LNCAP (cell line): ENCODE measurements around the gene CCDC197.

ENCODE experiments used
- CTCF ChIP-seq: fragments of 450-650 bp; IDR thresholded peaks from 2 replicates; pipeline ENCODE4 v1.5.1; 2017; ENCODE audit warnings: mild to moderate bottlenecking

Gene CCDC197

DNA sequence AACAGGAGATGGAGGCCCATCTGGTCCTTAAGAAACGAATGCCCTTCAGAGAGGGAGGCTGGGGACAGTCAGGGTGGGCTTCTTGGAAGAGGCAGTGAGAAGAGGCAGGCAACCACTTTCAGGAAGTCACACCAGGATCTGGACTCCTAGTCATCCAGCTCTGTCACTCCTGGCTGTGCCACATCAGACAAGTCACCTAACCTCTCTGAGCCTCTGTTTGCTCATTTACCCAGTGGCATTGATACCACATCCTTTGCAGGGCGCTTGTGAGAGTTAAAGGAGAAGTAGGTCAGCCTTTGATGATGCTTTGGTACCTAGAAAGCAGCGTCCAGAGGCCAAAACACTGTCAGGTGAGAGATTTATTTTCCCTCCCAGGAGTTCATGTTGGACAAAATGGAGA, 11.1 kb downstream of the CCDC197 start:
- TF ChIP-seq CTCF, result no peak

- no peak for TF ChIP-seq CTCF
Measured at GRCh38 chr14:94009767-94010166, 12.7 kb downstream of the CCDC197 start.

GRCh38 chr14:94010625-94011024, 13.5 kb downstream of the CCDC197 start:
- no peak for TF ChIP-seq CTCF

DNA sequence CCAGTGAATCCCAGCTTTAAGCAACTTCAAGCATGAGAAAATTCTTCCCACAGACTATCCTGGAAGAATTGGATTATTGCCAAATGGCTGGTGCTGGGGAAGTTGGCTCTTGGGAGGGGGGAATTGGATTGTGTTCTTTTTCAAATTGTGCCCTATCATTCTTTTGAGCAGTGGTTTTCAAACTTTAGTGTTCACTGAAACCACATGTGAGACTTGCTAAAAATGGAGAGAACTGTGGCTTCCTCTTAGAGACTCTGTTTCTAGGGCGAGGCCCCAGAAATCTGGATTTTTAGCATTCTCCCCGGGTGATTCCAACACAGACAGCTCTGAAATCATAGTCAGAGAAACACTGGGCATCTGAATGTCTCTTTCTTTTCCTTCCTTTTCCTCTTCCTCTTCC, 14.7 kb downstream of the CCDC197 start:
- no peak for TF ChIP-seq CTCF

- TF ChIP-seq CTCF, result no peak
Measured at GRCh38 chr14:94014382-94014781, 17.3 kb downstream of the CCDC197 start.

GRCh38 chr14:94015223-94015622, 18.1 kb downstream of the CCDC197 start:
- no peak for TF ChIP-seq CTCF

DNA sequence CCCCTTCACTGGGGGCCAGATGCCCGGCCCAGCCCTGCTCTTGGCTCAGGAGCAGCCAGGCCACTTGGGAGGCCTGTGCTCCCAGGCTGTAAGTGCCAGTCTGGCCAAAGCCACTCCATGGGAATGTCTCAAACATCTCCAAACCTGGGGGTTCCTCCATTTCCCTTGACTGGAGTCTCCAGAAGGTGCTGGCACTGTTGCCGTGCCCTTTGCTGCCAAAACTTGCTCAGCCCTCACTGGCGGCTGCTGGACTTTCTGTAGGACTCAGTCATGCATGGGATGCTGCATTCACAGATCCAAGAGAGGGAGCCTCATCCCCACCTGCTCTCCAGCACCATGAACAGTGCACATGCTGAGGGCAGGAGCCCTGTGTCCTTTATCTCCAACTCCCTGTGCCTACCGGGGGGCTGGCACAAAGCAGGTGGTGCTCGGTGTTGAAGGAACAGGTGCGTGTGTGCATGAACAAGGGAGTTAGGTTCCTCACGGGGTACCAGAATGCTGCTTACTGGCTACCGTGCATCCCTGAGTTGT, 19.4 kb downstream of the CCDC197 start:
- no peak for TF ChIP-seq CTCF

- TF ChIP-seq CTCF, result no peak
Measured at GRCh38 chr14:94018308-94018707, 21.2 kb downstream of the CCDC197 start.
